NCI-H510A treated with DMSO at 0.1 percent for 48 hours (cell line): ENCODE results near the gene TMEFF2.

Experiments
- DNase-seq: peaks from one replicate; lab custom pipeline; 2025; lab: John Stamatoyannopoulos, UW

TMEFF2 gene

DNA sequence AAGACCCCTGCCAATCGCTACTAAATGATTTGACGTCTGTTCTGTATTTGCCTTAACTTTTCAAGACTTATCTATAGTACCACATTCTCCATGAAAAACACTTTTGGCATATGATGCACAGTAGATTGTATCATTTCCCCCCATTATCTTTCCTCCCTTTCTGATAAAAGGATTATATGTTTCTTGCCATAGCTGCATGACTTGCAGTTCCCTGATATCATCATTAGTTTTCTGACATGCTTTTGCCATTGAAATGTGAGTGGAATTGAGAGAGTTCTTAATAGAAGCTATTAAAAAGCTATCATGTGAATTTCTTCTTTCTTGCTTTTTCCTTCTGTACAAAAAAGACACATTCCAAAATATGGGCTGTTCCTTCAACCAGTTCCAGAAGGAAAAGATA, 130.3 kb downstream of the TMEFF2 start:
- DNase-seq = no peak

DNA sequence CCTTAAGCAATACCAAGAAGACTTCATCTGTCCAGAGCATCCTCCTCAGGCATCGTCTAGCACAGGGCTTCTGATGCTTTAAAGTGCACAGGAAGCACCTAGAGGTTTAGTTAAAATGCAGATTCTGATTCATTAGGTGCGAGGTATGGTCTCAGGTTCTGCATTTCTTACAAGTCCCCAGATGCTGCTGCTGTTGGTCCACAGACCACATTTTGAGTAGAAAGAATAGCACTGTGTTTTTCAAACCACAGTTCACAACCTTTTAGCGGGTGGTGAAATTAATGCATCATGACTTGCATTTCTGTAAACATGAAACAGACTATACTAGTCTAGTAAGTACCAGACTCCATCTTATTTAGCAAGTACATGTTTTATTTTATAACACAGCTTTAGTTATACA, 134.6 kb downstream of the TMEFF2 start:
- DNase-seq = no peak

DNA sequence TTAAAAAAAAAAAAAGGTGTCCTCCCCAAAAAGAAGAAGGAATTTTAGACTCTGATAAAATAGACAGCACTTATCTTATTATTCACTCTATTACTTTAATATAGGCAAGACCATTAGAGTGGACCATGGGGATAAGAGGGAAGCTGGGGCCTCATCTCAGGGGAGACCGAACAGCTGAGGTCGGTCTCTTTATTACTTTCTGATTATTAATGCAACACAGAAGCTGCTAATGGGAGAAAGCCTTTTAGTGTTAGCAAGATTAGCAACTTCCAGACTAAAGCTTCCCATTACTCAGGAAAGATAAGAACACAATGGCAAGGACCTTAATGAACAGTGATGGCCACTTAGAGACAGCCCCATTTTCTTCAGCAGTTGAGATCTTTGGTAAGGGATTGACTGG, 135.5 kb downstream of the TMEFF2 start:
- DNase-seq = no peak

DNA sequence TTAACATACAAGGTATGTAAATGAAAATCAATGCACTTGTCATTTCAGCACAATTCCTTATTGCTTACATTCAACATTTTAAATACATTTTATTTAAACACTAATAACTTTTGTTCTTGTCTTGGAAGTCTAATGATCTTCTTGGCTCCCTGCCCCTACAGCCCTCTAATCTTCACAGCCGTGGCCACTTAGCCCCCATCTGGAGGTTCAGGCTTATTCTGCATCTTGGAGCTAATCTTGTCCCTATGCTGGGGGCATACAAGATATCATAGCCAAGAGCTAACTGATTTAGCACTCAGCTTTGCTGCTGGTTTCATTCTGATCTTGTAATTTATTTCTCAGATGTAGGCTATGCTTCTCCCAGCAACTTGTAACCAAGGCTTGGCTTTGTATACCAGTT, 140.8 kb downstream of the TMEFF2 start:
- no peak for DNase-seq

DNA sequence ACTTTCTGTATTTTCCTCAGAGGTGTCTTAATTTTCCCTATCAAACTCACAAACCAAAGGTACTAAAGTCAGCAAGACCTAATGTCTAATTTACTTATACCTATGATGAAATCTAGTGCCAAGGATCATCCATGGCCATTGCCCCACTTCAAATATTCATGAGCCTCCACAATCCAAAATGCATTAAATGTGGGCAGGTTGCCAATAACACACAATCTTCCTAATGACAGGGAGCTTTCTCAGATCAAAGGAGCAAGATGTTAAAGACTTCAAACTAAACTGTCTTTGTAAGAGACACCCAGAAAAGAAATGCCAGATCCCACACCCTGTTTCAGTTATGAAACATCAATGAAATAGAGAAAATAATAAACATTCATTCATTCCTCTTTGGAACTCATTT, 143.2 kb downstream of the TMEFF2 start:
- peak; percentile 54 for DNase-seq

DNA sequence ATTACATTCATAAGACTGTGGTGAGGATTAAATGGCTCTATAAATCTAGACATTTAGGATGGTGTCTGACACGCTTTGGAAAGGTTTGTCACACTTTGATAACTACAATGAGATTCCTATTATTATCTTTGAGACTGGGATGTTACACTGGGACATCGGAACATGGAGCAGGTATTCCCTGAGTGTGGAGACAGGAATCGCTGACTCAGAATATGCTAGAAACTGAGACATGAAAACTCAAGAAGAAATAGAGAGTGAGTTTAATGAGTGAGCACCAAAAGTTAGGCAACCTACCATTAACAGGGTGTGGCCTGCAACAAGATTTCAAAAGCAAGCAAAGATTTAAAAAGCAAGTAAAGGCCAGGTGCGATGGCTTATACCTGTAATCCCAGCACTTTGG, 145.4 kb downstream of the TMEFF2 start:
- DNase-seq = no peak

DNA sequence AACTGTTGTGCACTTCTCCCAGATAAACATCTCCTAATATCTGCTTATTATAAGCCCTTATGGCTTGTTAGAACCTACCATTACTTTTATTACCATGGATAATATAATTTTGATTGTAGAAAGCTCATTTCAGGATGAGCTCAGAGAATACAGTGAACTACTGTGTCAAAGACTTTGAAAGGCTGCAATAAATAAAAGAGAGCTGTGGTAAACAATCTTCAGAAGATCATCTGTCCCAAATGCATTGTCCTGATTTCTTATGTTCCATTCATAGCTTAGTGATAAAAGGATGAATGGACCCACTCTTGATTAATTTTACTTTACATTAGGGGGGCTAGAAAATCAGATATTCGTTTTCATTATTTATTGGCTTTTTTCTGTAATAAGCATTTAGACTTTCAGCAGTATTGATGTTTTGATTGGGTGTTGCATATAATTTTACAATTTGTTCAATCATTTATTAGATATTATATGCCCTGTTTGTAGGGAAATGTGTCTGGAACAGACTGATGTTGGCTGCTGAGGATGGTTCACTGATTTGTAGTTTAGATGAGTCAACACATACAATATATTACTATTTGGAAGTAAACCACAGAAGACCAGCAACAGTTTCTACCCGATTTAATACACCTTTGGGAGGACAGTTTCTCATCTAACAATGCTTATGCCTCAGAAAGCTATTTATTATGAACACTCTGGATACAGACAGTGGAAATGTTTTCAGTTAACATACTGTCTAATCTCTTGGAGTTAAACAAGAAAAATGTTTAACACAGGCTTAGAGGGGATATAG, 147.2 kb downstream of the TMEFF2 start:
- no peak for DNase-seq

DNA sequence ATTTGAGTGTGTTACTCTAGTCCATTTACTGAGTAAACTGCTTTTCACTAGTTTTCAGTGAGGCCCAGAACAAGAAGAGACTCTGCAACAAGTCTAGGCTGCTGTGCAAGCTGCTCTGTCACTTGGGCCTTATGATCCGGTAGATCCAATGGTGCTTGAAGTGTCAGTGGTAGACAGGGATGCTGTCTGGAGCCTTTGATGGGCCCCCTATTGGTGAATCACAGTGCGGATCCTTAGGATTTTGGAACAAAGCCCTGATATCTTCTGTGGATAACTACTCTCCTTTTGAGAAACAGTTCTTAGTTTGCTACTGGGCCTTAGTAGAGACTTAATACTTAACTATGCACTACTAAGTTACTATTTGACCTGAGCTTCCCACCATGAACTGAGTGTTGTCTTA, 150.2 kb downstream of the TMEFF2 start:
- DNase-seq = no peak

DNA sequence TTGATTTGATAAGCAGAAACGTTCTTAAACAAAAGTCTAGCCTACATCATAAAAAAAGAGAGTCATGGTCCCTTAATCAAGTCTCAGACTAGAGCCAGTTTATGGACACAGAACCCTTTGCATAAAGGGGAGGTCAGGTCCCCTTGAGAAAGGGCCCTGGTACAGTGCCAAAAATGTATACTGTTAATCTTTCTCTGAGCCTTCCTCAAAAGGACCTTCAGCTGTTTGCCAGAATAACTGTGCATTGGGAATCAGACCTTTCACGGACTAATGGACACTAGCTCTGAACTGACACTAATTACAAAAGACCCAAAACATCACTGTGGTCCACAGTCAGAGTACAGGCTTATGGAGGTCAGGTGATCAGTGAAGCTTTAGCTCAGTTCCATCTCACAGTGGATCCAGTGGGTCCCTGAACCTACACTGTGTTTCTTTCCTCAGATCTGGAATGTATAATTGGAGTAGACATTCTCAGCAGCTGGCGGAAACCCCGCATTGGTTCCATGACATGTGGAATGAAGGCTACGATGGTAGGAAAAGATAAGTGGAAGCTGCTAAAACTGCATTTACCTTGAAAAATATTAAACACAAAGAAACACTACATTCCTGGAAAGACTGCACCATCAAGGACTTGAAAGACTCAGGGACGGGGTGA, 151.4 kb downstream of the TMEFF2 start:
- DNase-seq = no peak

DNA sequence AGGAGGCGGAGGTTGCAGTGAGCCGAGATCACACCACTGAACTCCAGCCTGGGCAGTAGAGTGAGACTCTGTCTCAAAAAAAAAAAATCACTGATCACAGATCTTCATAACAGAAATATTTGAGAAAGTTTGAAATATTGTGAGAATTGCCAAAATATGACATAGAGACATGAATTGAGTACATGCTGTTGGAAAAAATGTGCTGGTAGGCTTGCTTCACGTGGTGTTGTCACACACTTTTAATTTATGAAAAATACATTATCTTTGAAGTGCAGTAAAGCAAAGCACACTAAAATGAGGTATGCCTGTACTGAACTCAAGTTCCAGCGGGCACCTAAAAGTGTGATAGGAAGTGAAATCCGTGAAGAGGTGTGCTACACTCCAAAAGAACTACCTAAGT, 152.6 kb downstream of the TMEFF2 start:
- no peak for DNase-seq

DNA sequence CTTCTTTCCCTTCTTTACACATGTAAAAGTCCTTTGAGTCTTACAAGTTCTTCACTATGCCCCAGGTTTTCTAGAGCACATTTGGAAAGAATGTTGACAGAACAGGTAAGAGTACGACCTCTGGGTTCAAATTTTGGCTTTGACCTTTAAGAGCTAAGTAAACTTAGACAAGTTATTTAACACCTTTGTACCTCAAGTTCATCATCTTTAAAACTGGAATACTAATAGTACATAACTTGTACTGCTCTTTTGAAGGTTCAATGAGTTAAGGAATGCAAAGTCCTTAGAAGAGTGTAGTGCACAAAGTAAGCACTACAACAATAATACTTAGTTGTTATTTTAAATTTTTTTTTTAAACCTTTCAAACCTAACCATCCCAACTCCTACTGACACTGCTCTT, 156.6 kb downstream of the TMEFF2 start:
- DNase-seq = no peak

DNA sequence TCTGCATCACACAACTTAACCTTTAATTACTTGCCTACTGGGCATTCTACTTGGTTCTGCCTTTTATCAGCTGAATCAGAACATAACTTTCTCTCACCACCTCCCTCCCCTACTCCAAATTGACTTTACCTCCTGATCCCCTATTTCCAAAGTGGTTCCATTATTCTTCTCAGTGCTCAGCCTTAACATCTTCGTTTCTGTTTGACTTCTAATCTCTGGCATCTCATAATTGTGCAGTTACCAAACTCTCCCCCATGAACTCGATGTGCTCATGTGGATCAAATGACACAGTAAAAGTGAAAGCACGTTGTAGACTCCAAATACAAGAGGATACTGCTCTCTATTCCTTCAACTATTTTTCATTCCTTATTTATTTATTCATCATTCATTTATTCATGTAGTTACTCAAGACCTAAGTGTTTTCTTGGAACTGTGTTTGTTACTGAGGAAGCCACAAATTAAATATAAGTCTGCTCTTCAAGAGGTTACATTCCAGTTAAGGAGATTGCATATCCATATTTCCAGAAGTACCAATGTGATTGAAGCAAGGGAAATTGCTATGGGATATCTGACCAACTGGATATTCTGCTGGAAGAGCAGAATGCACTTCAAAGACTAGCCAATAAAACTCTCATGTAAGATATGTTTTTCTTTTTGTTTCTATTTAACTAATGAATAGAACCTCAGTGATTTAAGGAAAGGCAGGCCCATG, 158.8 kb downstream of the TMEFF2 start:
- DNase-seq = peak; percentile 20

DNA sequence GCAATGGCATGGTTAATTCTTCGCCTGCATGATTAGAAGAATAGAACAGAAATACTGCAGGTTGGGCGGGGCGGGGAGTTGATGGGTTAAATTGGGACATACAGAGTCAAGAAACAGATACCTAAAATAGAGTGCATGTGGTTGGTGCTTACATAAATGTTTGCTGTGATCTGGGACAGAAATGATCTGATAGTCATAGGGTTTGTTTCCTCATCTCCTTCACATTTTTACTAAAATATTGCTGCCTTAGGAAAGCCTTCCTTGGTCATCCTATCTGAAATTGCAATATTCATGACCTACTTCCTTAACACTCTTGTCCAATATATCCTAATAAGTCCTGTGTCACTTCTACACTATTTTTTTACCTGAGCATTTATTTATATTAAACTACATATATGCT, 163.9 kb downstream of the TMEFF2 start:
- DNase-seq = no peak

DNA sequence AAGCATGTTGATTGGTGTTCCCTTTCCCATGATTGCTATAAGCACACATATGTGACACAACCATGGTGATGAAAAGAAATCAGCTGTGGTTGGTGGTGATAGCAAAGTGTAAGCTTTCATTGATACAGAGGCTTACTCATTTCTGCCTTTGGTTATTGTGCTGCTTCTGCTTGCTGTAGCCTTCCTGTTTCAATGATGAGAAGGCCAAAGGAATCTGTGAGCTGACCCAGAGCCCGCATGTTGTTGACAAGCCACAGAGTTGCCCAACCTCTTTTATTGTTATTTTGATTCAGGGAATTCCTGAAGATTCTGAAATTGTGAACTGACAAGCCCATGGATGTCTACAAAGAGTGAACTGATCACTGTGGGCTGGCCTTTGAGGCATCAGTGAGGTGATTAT, 164.4 kb downstream of the TMEFF2 start:
- DNase-seq = no peak

DNA sequence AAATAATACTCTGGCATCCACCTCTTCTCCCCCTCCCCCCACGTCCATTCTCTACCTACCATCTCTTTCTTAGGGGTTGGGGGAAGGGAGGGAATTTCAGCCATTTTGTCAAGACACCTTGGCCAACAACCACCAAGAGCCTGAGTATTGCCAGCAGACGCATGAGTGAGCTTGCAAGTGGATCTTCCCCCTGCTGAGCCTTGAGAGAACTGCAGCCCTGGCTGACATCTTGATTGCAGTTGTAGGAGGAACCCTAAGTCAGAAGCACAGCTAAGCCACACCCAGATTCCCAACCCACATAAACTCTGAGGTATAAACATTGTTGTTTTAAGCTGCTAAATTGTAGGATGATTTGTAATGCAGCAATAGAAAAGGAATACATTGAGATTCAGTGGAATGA, 165.6 kb downstream of the TMEFF2 start:
- DNase-seq = no peak

DNA sequence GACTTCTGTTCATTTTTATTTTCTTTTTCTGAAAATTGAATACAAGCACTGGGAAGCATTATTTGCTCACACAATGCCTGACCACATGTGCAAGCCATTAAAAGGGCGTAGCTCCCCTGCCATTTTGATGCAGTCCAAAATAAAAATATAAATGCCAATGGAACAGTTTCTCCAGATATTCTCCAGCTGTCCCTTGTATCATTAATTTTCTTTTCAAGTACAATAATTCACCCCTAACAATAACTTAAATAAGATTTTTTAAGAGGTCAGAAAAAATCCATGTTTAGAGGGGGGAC, 168.0 kb downstream of the TMEFF2 start:
- no peak for DNase-seq

DNA sequence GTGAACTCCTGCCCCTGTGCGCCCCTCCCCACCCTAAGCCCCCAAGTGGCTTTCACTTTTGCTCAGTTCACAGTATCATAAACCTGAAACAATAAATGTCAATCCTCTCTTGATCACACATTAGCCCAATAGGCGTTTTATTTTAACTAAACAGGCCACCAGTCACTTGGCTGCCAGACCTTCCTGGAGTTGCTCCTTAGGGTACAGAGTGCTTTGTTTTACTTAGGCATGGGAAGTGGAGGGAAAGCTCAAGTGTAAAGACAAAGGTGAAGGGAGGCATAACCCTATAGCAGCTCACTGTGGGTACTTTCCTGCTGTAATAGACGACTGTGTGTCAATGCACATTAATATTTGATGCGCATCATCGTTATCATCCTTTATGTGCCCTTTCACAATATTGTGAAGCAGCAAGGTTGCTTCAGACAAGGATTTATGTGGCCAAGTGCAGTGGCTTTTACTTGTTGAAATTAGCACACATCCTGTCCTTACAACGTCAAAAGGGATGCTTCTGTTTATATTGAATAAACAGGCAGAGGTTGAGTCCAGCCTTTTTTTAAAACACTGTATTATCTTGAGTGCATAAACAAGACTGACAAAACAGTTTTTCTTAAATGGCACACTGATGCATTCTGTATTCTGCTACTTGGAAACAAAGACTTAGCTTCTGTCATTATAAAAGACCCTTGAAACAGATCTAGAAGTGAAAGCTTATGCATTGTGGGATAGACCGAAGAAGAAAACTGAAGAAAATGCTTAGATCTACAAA, 168.5 kb downstream of the TMEFF2 start:
- DNase-seq = no peak

DNA sequence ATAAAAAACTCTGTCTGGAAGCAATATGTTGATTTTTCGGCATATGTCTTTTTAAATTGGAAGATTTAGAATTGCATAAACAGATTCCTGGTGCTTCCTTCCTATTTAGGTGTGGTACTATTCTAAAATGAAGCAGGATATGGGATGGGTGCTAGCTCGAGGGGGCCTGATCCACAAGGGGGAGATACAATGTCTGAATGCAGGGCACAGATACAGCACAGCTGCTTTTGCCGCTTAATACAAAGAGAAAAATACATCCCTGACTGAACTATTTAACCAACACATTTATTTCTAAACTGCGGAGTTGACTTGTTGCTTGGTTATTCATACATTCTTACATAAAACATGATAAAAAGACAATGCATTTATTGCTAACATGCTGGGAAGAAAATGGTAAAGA, 169.1 kb downstream of the TMEFF2 start:
- no peak for DNase-seq

DNA sequence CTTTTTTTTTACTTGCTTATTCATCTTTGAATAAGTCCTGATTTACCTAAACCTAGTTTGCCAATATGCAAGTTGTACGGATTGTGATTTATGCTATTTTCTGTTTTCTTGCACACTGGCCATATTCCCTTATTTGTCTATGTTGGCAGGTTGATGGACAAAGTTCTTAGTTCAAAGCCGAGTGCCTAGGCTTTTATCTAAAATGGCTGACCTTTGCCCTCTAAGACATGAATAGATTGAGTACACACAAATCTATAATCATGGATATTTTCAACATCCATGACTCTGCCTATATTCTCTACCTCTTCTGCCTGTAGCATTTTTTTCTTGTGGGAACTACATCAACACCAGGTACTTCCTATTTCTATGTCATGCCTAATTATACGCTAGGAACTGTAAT, 171.7 kb downstream of the TMEFF2 start:
- DNase-seq = no peak

DNA sequence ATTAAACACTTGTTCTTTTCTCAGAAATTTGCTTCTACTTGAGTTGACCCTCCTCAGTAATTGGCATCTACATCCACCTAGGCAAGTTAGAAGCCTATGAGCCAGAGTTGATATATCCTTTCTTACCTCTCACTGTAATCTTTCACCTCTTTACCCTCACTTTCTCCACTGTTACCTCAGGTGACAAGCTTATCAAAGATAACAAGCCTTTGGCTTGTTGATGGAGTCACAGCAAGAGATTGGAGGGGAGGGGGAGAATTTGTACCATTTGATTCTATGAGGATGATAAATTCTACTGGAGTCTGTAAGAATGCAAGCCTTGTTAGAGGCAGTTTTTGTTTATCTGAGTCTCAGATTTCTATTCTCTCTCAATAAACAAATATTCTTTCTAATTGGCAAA, 176.9 kb downstream of the TMEFF2 start:
- no peak for DNase-seq

DNA sequence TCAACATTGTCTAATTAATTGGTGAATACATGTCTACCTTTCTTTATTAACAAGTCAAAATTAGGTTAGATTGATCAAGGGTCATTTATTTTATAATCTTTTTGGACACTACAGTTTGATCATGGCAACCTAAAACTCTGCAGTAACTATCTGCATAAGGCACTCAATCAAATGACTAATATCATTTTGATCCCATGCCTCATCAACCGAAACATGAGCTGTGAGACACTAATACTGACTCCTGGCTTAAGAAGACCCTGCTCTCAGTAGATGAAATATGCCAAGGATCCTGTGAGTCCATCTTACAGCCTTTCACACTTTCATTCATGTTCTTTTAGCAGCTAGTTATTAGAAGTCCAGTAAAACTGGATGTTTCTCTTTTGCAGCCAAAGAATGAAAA, 178.5 kb downstream of the TMEFF2 start:
- no peak for DNase-seq

DNA sequence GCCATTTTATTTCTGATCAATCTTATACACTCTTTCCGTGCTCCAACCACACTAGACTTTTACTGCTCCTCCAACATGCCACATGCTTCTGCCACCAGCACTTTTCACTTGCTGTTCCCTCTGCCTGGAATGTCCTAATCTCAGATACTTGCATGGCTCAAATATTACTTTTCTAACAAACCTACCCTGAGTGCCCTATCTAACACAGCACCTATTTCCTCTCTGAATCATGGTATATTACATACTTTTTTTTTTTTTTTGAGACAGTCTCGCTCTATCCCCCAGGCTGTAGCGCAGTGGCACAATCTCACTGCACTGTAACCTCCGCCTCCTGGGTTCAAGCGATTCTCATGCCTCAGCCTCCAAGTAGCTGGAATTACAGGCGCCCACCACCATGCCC, 181.5 kb downstream of the TMEFF2 start:
- DNase-seq = no peak

DNA sequence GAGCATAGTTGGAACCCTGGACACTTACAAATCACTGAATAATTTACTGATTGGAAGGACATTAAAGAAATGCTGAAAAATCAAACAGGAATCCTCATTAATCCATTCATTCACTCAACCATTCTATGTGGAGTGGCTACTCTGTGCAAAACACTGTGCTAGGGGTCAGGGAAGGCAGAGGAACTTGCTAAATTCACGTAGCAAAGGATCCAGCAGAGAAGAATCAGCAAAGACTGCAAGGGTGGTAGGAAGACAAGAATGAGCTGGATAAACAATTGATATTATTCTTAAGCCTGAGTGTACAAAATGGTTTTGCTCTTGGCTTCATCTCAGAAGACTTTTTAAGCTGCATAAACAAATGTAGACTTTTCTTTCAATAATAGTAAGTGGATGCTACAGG, 183.5 kb downstream of the TMEFF2 start:
- no peak for DNase-seq
